Calu3 (cell line): ENCODE data around the gene ARHGEF7. TPM values are rescaled to one million over a fixed set of nuclear protein-coding genes. Genes with fewer than 3 reads are reported as not detected.

Experiments used
- BruUV-seq: library from RNA; stranded (reverse); fragments of 400-500 nt; replicated peaks from 2 replicates; lab custom pipeline; 2021; lab: Mats Ljungman, UMichigan
- CTCF ChIA-PET: fragments of 300-600 bp; sonication (Branson Sonifier 250); formaldehyde crosslinking; loops from one replicate; lab custom pipeline; 2022; ENCODE audit warnings: antibody characterized with exemption; lab: Charles Lee
- DNase-seq: peaks from one replicate; pipeline ENCODE4 v3.0.0; 2022
- H3K27ac Mint-ChIP-seq: one replicate; pipeline ENCODE4 v1.8.0; 2022; ENCODE audit warnings: mixed read lengths; ENCODE audit not compliant: unreplicated experiment
- H3K27me3 Mint-ChIP-seq: one replicate; pipeline ENCODE4 v1.8.0; 2022; ENCODE audit warnings: mixed read lengths; ENCODE audit not compliant: unreplicated experiment
- H3K36me3 Mint-ChIP-seq: one replicate; pipeline ENCODE4 v1.8.0; 2022; ENCODE audit warnings: mild to moderate bottlenecking, moderate library complexity, mixed read lengths; ENCODE audit not compliant: insufficient read depth, unreplicated experiment
- H3K4me1 Mint-ChIP-seq: one replicate; pipeline ENCODE4 v1.8.0; 2022; ENCODE audit warnings: mild to moderate bottlenecking, low read depth, mixed read lengths; ENCODE audit not compliant: unreplicated experiment
- H3K4me3 Mint-ChIP-seq: one replicate; pipeline ENCODE4 v1.8.0; 2022; ENCODE audit warnings: mild to moderate bottlenecking, low read depth, moderate library complexity, mixed read lengths; ENCODE audit not compliant: unreplicated experiment
- H3K9me3 Mint-ChIP-seq: one replicate; pipeline ENCODE4 v1.8.0; 2022; ENCODE audit warnings: low read depth, mixed read lengths; ENCODE audit not compliant: unreplicated experiment
- intact Hi-C: fragments of 100-400 bp; cut with micrococcal nuclease; formaldehyde crosslinking; loops from one replicate; pipeline ENCODE4 v1.10.0; 2022; ENCODE audit not compliant: unreplicated experiment
- total RNA-seq: library from RNA; stranded (reverse); gene quantifications from 2 replicates; pipeline ENCODE4 v1.2.3, GENCODE V29; 2022
- TF ChIP-seq, protein P1 (sequence below): fragments of 200-600 bp; IDR thresholded peaks from one replicate; pipeline ENCODE4 v1.8.0; 2022; ENCODE audit warnings: antibody characterized with exemption; ENCODE audit not compliant: unreplicated experiment

ARHGEF7 gene
- total RNA-seq, 1 experiment from 2014 or later = 17.7 TPM

DNA sequence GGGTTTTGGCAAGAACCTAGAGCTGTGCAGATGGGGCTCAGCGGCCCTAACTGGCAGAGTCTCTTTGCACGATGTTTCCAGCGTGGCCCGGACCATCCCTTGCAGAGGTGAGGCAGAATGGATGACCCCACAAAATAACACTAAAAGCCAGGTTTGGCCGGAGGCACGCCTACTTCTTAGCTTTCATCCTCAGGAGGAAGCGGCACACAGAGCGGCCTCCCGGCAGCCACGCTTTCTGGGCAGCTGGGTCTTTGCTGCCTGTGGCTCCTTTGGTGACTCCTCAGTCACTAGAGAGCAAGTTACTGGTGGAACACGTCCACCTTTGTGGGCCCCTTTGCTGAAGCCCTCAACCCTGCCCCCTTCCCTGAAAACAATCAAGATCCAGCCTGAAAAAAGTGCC is 230.6 kb downstream of the ARHGEF7 start:
- CTCF ChIA-PET = no interaction called here
- no peaks in the 10 kb centered on the region for H3K36me3 Mint-ChIP-seq

DNA sequence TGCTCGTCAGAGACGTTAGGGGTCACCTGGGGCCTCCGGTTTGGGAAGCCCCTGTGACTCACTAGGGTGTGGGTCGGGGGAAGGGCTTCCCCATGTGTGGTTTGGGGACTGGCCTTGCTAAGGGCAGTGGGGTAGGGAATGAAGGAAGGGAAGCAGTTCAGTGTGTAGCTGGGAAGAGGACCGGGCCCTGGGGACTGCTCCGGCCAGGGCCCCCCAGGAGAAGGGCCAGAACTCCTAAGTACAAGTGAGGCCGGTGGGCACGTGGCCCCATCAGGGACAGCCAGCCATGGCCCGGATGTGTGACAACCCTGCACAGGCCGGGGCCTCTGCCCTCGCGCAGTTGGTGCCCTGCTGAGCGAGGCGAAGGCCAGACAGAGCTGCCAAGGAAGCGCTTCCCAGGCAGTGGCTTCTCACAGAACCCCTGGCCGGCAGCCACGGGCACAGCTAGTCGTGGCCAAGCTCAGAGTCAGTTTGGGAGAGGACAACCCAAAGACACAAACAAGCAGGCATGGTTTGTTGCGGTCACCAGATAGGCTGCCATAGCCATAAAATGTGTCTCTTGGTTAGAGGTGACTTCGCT is 231.1 kb downstream of the ARHGEF7 start:
- CTCF ChIA-PET = no interaction called here
- no peak for DNase-seq
- Mint-ChIP-seq H3K27ac (no peak overlapping the region), H3K9me3 (no peaks in the 10 kb centered on the region), H3K27me3 (no peaks in the 10 kb centered on the region), H3K4me3 (no peak overlapping the region), H3K4me1 (no peaks in the 10 kb centered on the region), H3K36me3 (no peaks in the 10 kb centered on the region)
- TF ChIP-seq, protein P1, sequence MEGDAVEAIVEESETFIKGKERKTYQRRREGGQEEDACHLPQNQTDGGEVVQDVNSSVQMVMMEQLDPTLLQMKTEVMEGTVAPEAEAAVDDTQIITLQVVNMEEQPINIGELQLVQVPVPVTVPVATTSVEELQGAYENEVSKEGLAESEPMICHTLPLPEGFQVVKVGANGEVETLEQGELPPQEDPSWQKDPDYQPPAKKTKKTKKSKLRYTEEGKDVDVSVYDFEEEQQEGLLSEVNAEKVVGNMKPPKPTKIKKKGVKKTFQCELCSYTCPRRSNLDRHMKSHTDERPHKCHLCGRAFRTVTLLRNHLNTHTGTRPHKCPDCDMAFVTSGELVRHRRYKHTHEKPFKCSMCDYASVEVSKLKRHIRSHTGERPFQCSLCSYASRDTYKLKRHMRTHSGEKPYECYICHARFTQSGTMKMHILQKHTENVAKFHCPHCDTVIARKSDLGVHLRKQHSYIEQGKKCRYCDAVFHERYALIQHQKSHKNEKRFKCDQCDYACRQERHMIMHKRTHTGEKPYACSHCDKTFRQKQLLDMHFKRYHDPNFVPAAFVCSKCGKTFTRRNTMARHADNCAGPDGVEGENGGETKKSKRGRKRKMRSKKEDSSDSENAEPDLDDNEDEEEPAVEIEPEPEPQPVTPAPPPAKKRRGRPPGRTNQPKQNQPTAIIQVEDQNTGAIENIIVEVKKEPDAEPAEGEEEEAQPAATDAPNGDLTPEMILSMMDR = no peak
- intact Hi-C loops = no loop called here
- no TSS peak for BruUV-seq

More for the DNA sequence above, 230.6 kb downstream of the ARHGEF7 start:
- no peak overlapping the region for H3K27ac Mint-ChIP-seq
- no peaks in the 10 kb centered on the region for H3K9me3 Mint-ChIP-seq
- no peak overlapping the region for H3K4me3 Mint-ChIP-seq
- no peak for DNase-seq
- no peaks in the 10 kb centered on the region for H3K27me3 Mint-ChIP-seq
- BruUV-seq = no TSS peak
- no peaks in the 10 kb centered on the region for H3K4me1 Mint-ChIP-seq
- intact Hi-C loops = no loop called here
- TF ChIP-seq, protein P1 = no peak

DNA sequence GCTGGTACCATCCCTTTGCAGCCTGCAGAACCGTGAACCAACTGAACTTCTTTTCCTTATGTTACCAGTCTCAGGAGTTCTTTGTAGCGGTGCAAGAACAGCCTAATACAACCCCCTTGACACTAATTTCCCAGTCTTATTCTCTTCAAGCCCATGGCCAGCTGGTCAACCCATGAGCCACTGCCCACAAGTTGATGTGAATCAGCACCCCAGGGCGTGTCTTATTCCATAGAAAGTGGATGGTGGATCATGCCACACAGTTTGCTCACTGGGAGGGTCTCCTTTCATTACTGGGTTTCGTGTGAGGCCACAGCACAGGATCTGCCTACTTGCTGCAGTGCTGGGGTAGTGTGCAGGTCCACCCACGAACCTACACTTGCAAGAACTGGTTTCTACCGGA is 232.3 kb downstream of the ARHGEF7 start:
- DNase-seq = no peak
- BruUV-seq = no TSS peak
- TF ChIP-seq, protein P1 = no peak
- CTCF ChIA-PET = no interaction called here
- intact Hi-C loops = no loop called here
- H3K36me3 Mint-ChIP-seq = no peaks in the 10 kb centered on the region
- no peaks in the 10 kb centered on the region for H3K4me1 Mint-ChIP-seq
- H3K27me3 Mint-ChIP-seq = no peaks in the 10 kb centered on the region
- H3K9me3 Mint-ChIP-seq = no peaks in the 10 kb centered on the region
- H3K27ac Mint-ChIP-seq = no peak overlapping the region
- no peak overlapping the region for H3K4me3 Mint-ChIP-seq

DNA sequence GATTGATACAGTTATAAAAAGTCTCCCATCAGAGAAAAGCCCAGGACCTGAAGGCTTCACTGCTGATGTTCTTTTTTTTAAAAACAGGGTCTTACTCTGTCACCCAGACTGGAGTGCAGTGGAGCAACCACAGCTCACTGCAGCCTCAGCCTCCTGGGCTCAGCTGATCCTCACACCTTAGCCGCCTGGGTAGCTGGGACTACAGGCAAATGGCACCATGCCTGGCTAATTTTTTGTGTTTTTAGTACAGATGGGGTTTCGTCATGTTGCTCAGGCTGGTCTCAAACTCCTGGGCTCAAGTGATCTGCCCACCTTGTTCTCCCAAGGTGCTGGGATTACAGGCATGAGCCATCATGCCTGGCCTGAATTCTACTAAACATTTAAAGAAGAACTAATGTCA is 238.4 kb downstream of the ARHGEF7 start:
- no peak for DNase-seq
- Mint-ChIP-seq H3K4me1 (no peaks in the 10 kb centered on the region), H3K27me3 (no peaks in the 10 kb centered on the region), H3K27ac (no peak overlapping the region), H3K9me3 (no peaks in the 10 kb centered on the region), H3K4me3 (no peak overlapping the region), H3K36me3 (no peaks in the 10 kb centered on the region)
- TF ChIP-seq, protein P1 = no peak
- CTCF ChIA-PET = no interaction called here
- BruUV-seq = no TSS peak
- intact Hi-C loops = no loop called here
